NCI-H748 (cell line): ENCODE data around the gene CCDC77.

Source experiments
- DNase-seq: peaks from one replicate; lab custom pipeline; 2025; ENCODE audit not compliant: unreplicated experiment; lab: John Stamatoyannopoulos, UW

Gene CCDC77

DNA sequence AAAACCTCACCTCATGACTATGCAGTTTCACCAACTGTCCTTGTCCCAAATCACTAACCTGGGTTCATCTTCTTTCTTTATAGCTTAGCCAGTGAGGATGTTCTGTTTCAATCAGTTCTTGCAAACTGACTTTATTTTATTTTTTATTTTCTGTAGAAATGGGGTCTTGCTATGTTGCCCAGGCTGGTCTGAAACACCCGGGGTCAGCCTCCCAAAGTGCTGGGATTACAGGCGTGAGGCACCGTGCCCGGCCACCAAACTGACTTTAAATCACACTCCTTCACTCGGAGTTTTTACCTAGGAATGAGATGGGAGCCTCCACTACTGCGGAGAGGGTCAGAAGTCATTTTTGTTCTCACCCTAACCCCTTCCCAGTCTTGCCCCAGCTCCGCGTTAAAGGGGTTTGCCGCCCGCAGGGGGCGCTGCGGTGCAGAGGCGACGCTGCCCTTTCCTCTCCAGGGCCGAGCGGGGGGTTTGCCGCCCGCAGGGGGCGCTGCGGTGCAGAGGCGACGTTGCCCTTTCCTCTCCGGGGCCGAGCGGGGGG is 51.3 kb downstream of the CCDC77 start:
- DNase-seq: peak; percentile 14

DNA sequence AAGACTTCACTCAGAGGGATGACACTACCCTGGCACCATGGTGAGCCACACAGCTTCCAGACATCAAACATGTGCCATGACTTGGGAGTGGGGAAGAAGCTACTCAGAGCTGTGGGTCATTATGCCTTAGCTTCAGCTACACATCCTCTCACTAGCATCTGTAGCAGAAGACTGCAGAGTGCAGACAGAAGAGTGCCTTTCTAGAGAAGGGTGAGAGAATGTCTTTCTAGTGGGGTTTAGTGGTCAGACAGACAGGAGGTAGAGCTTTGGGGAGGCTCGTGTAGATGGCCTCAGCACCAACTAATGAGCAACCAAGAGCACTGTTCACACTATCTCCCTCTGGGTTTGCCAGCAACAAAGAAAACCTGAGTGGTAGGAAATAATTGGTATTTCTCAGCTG is 53.4 kb downstream of the CCDC77 start:
- no peak for DNase-seq

DNA sequence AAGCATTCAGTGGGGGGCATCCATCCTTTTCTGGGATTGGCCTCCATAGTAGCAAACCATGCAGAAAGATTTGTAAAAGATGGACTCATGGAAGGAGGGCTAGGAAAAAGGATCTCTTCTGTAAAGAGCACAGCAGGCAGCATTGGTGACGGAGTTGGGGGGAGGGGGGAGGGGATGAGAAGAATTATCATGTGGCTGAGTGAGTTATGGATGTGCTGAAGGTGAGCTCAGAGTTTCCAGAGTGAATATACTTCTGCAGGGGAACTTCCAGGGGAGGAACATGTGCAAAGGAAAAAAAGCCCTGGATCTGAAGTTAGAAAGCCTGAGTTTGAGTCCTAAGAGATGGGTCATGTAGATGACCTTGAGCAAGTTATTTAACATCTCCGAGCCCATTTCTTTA is 54.4 kb downstream of the CCDC77 start:
- no peak for DNase-seq

DNA sequence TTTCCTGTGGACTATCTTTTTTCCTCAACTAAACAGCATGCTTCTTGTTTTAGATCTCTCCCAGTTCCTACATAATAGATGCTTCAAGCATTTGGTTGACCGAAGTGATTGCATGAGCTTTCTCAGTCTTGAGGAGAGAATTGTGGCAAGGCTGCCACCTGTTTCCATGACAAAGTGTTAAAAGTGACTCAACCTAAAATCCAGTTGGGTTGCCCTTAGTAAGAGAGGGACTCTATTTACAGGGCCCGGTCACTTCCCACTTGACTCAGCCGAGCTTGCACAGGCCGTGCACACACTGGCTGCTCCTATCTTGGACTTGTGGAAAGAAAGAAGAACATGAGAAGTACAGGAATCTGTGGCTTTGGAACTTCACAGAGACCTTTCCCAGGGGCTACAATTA is 56.2 kb downstream of the CCDC77 start:
- DNase-seq: no peak

DNA sequence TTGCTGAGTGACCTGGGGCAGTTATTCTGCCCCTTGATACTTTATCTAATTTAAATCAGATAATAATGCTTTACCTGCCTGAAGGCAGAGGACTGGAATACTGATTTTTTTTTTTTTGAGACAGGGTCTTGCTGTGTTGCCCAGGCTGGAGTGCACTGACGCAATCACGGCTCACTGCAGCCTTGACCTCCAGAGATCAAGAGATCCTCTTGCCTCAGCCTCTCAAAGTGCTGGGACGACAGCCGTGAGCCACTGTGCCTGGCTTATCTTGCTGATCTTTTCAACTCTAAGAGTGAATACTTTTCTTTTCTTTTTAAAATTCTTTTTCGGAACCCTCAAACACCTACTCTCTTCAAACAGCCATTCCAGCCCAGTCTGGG is 57.6 kb downstream of the CCDC77 start:
- DNase-seq: no peak

DNA sequence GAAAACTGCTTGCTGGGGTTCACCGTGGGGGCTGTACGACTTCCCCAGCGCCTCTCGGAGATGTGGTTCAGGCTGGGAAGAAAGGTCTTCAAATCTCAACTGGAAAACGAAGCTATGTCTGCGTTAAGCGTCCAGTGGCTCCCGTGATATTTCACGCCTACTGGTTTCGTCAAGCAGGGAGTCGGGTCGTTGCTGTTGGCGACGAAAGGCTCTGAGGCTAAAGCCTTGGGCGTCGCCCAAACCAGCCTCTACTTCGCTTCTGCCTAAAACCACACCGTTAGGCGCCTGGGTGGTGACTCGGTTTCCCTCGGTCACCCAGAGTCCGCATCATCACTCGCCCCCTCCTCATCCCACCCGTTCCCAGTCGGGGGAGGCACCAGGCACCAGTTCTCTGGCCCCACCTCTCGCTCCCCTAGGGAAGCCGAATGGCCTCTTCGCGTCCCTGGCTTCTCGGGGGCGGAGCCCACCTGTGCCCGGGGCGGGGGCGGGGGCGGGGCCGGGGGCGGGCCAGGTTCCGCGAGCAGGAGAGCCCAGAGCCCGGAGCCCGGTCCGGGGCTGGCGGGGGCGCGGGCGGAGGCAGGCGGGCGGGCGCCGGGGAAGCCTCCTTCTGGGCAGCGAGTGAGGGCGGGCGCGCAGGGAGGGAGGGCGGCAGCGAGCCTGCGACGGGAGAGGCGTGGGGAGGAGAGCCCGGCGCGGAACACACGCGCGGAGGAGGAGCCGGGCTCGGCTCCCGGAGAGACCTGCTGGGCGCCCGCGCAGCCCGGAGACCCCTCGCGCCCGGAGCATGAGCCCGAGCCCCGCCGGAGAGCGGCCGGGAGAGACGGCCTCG is 58.2 kb downstream of the CCDC77 start, which contains the start of gene B4GALNT3:
B4GALNT3 (plus strand) TSS at position 510 of the 829 bp plus-strand sequence. CDS start 438 bp downstream, outside the sequence.
- peak; percentile 76 for DNase-seq

DNA sequence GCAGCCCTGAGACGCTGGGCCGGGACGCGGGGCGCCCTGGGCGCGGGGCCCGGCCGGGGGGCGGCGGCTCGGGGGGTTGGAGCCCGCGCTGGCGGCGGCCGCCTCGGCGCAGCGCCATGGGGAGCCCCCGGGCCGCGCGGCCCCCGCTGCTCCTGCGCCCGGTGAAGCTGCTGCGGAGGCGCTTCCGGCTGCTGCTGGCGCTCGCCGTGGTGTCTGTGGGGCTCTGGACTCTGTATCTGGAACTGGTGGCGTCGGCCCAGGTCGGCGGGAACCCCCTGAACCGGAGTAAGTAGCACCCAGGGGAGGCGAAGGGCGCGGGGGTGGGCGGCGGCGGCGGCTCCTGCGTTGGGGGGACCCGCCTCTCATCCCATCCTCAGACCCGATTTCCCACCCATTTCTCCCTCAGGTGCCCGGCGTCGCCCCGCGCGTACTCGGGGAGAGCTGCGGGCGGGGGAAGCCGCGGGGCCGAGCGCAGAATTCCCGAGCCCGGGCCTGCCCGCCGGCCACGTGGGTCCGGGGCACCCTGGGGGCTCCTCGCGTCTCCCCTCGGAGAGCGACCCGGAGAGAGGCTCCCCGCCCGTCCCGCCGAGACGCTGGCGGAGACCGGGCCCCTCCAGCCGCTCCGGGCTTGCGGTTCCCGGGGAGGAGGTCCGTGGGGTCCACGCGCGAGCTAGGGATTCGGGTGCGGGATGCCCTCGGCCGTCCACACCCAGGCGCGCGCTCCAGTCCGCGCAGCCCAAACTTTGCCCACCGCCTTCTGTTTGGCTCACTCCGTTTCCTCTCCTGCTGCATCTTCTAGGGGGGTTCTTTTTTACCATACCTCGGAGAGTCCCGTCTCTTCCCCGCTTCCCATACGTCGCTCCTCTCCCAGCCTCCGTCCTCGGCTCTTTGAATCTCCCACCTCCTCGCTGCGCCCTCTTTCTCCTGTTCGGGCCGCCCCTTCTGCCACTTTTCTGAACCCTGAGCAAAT is 59.1 kb downstream of the CCDC77 start:
- DNase-seq: peak; percentile 50

DNA sequence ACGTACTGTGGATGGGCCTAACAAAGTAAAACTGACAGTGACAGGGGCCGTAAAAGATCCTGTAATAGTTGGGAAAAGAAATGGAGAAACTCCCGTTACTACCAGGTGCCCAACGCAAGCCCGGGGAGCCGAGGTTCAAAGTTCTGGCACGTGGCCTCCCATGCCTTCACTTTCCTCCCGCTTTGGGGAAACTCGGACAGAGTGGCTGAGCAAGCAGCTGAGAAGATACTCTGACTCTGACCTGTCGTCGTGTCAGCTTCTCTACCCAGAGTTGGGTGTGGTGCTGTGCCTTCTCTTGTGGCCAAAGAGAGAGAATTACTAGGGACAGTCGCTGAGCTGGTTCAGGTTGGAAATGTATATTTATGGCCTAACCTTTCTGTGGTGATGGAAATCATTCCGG is 60.0 kb downstream of the CCDC77 start:
- no peak for DNase-seq

DNA sequence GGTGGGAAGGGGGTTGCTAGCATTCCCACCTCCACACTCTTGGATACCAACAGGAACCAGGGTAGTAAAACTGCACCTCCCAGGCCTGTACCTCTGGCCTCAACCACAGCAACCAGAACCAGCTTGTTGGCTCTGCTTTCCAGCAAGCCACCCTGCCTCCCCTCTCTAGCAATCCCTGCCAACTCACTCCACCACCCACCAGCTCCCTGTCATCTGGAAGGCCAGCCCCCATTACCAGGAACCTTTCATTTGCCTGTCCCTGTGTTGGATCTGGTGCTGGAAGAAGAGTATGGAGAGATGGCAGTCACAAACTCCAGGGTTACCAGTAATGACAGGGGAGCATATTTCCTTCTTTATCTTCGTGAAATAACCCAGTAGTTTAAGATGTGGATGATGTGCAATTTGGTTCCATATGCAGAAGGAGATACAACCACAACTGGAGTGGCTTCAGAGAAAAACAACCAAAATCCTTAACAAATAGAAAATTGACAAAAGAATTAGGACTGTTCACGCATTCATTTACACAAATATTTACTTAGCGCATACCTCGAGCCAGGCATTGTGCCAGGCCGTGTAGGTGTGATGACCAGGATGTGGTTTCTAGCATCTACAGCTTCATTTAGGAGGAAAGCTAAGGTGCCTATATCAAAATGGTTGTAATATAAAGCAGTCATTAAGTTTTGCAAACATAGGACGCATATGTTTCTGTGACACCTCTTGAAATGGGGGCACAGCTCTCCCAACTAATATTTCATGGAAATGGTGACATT is 61.7 kb downstream of the CCDC77 start:
- DNase-seq: peak; percentile 37

DNA sequence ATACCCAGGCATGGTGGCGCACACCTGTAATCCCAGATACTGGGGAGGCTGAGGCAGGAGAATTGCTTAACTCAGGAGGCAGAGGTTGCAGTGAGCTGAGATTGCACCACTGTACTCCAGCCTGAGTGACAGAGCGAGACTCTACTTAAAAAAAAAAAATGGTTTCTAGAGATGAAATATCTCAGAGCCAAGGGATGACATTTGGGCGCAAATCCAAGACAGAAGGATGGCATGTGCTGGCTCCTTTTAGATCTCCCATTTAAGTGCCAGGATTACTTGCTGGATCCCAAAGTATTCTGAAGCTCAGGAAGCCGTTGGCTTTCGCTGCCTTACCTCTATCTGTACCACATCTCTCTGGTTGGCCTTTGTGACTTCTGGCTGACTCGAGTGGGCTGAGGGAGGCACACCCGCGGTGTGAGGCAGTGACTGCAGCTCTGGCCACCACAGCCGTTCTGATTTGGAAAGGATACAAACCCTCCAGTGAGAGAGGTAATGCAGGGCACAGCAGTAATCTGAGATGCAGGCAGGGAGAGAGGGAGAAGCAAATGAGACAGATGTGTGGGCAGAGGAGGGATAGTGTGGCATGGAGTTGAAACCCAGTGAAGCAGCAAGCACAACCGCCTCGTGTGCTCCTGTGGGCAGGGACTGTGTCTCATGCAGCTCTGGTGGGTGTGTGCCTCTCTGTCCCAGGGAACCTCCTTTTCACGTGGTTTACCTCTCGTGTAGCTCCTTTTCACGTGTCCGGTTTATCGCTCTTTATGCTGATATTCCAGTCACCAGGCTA is 63.2 kb downstream of the CCDC77 start:
- DNase-seq: no peak

DNA sequence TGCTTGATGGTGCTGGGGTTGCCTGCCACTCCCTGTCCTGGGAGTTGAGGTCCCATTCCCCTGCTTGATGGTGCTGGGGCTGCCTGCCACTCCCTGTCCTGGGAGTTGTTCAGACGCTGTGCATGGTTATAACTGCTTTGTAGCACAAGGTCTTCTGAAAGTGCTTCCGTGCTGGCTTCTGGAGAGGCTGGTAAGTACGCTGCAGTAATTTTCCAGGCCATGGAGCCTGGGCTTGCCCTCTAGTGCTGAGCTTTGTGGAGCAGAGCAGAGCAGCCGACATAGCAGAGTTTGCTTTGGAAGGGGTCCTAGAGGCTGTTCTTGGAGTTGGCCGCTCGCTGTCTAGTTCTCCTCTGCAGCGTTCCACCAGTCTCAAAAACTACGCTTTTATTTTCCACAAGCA is 64.6 kb downstream of the CCDC77 start:
- DNase-seq: no peak

DNA sequence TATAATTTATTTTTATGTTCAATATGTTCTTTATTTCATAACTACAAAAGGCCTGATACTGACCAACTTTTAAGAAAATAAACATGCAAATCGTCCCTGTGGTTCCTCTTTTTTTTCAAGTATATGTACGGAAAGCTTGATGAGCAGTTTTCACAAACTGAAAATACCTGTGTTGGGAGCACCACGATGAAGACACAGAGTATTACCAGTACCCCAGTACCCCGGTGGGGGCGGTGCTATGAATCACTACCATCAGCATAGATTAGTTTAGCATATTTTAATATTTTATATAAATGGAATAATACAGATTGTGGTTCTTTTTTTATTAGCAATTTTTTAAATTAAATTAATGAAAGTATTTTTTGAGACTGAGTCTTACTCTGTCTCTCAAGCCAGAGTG is 65.3 kb downstream of the CCDC77 start:
- DNase-seq: no peak

DNA sequence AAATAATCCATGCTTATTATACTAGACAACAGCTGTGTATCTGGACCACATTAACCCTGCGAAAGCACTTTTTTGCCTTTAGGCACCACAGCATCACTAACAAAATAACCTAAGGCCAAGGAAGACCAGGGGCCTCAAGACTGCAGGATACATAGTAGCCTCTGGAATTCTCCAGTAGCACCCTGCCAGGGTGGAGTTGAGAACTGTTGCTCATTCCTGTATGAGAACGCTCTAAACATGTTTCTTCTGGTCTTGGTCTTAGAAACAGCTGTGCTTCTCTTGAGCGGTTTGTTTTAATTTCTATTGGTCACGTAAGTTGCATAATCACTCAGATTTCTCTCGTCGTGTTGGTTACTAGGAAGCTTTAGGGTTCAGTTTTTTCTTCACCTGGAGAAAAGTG is 66.1 kb downstream of the CCDC77 start:
- DNase-seq: no peak

DNA sequence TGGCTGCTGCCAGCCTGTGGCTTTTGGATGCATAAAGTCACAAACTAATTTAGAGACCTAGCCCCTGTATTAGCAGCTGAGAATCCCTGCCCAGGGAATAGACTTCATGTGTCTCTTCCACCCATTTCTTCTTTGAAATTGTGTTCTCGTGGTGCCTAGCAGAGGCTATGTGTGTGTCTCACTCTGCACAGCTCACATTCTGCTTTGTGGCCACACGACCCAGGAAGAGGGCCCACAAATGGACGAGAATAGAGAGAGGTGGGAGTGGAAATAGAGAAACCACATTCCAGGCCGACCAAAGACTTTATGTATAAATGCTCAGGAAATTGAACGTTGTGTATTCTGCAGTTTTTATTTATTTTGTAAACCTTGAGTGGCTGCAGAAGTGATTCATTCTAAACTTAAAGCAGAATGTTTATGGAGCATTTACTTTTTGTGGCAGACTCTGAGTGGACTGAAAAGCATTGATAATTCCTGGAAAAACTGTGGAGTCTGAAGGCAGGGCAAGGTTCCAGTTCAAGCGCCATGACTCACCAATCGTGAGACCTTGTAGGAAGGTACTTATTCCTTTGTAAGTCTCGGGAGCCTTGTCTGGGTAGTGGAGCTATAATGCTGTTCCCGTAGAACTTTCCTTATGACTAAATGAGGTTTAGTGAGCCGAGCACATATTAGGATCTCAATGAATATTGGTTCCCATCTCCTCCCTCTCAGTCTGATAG is 67.4 kb downstream of the CCDC77 start:
- DNase-seq: no peak

DNA sequence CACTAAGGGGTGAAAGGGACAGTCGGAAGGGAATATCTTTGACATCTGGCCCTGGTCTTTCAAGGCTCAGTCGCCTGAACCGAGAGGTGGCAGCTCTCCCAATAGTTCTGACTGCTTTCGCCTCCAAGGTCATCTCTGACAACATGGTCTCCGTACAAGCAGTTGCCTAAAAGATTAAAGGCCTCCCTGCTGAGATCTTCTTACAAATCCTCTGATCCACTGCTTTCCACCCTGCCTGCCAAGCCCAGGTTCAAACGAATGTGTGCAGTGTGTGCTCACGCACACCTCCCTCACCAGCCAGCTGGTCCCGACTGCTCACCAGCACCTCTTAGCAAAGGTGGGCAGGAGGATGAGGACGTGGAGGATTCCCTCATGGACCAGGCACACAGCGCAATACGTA is 68.7 kb downstream of the CCDC77 start:
- no peak for DNase-seq

DNA sequence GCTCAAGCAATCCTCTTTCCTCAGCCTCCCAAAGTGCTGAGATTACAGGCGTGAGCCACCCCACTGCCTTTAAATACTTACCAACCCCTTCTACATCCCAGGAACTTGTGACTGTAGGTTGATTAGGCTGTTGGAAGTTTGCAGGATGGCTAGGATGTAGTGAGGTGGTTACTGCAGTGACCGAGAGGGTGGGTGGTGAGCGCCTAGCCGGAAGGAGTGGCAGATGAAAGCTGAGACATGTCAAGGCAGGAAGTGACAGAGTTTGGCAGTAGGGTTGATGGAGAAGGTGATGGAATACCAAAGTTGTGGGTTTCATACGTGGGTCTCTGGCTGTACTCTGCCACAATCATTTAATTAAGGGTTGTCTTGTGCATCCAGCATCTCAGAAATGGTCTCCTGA is 71.8 kb downstream of the CCDC77 start:
- DNase-seq: no peak

DNA sequence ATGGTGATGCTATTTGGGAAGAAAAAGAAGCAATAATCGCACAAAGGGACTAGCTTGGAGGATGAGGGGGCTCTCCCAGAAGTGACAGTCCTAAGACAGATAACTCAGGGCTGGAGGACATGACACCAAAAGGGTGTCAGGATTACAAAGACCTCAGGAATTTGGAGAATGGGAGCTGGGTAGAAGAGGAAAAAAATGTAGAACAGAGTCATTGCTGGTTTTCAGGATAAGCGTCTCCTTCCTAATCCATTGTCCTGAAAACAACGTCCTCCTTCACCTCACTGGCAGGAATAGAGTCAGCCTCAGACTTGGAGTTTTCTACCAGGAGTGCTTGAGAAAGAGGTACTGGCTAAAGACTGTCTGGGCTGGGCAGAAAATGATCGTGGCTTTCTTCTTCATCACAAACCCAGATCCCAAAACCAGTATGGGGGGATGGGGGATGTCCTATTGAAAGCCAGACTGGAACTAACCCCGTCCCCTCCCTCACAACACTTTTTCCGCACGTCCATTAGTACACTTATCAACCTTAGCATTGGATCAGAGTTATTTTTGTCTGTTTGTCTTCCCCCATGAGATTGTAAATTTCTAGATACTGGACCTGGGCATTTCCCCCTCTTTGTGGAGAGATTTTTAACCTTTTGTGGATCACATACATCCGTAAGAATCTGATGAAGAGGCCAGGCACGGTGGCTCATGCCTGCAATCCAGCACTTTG is 72.6 kb downstream of the CCDC77 start:
- DNase-seq: no peak

DNA sequence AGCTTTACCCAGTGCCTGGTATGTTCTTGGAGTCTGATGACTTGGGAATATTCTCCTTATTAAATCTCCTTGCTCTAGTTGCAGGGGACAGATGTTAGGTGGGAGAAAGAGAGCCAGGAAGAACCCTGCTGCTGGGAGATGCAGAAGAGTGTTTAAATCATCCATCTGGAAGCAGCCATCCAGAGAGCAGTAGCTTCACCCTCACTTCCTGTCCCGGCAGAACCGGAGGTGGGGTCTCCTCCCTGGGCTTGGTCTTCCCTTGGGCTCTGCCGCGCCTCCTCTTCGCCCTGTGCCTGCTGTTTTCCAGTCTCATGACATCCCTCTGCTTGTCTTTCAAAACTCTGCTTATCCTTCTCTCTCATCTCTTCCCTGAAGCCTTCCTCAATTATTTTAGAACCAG is 73.8 kb downstream of the CCDC77 start:
- no peak for DNase-seq

DNA sequence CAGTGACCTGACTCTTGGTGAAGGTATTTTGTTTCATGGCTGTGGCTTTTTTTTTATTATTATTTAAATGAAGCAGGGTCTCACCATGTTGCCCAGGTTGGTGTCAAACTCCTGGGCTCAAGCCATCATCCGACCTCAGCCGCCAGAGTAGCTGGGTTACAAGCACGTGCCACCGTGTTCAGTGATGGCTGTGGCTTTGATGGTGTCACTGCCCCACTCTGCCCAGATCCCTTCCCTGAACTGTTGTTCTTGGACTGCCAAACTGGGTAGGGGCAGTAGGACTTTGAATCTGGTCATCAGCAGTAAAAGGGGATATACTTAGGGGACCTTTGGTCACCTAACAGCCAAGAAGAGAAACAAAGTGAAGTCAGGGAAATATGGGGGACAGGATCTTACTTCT is 77.7 kb downstream of the CCDC77 start:
- no peak for DNase-seq
